Lower leg skin (tissue), 4 donors: ENCODE measurements around the gene KCTD7. TPM values are rescaled to one million over a fixed set of nuclear protein-coding genes. Genes with fewer than 3 reads are reported as not detected.
A peak's percentile ranks its signal among the peaks of the same experiment; 100 is the strongest.
"Not testable (repeated sequence)": the region's sequence is repeated elsewhere in the genome, so short reads cannot be mapped to it uniquely, and the experiment has no call there.

ENCODE experiments used
- DNase-seq, 2 donors: peaks; one replicate each; pipeline ENCODE4 v3.0.0-alpha.2; 2019; ENCODE audit warnings: low spot score in 2 of 2
- H3K4me3 ChIP-seq: fragments of 200-600 bp; sonication (generic); 2 replicates; pipeline ENCODE4 v1.5.1; 2017; ENCODE audit warnings: mild to moderate bottlenecking, low read depth; ENCODE audit not compliant: poor library complexity, severe bottlenecking
- CTCF ChIP-seq, 3 donors: fragments of 450-650 bp; IDR thresholded peaks; one replicate each; pipeline ENCODE4 v1.5.1; 2016; ENCODE audit warnings: antibody characterized with exemption in 3 of 3, mild to moderate bottlenecking in 3 of 3, moderate library complexity in 2 of 3
- POLR2A ChIP-seq, 2 donors: fragments of 450-650 bp; IDR thresholded peaks; one replicate each; pipeline ENCODE4 v1.6.1; 2016 to 2017; ENCODE audit warnings: antibody characterized with exemption in 2 of 2, mild to moderate bottlenecking in 1 of 2, moderate library complexity in 1 of 2
- WGBS, 2 donors: methylation state at CpG; one replicate each; pipeline ENCODE4 v1.1.5; 2018; 5-methylcytosine and 5-hydroxymethylcytosine counted together
- intact Hi-C: fragments of 100-400 bp; cut with DNase I; formaldehyde crosslinking; loops from one replicate; pipeline ENCODE4 v1.15.0; 2023; ENCODE audit warnings: low total_unique reads
- total RNA-seq, 4 donors: library from RNA; depleted of rRNA; stranded (reverse); fragments of >200 nt; gene quantifications; one replicate each; pipeline ENCODE4 v1.1.0, GENCODE V29; 2016

KCTD7 gene
- total RNA-seq, 4 donors from 2014 or later: 5.1 to 8.2 (median 6.1) TPM

GRCh38 chr7:66679633-66680244, 51.1 kb downstream of the KCTD7 start:
- intact Hi-C loops: no loop called here
- TF ChIP-seq POLR2A (IDR thresholded peaks at IDR 0.05): no peak
- TF ChIP-seq CTCF (IDR thresholded peaks at IDR 0.05): no peak
- WGBS, 2 donors: 92 to 98% methylated on average over 3 of the region's 3 CpGs
- no peak overlapping the region for H3K4me3 ChIP-seq
- peak in 1 of 2 donors; percentile 71 for DNase-seq

DNA sequence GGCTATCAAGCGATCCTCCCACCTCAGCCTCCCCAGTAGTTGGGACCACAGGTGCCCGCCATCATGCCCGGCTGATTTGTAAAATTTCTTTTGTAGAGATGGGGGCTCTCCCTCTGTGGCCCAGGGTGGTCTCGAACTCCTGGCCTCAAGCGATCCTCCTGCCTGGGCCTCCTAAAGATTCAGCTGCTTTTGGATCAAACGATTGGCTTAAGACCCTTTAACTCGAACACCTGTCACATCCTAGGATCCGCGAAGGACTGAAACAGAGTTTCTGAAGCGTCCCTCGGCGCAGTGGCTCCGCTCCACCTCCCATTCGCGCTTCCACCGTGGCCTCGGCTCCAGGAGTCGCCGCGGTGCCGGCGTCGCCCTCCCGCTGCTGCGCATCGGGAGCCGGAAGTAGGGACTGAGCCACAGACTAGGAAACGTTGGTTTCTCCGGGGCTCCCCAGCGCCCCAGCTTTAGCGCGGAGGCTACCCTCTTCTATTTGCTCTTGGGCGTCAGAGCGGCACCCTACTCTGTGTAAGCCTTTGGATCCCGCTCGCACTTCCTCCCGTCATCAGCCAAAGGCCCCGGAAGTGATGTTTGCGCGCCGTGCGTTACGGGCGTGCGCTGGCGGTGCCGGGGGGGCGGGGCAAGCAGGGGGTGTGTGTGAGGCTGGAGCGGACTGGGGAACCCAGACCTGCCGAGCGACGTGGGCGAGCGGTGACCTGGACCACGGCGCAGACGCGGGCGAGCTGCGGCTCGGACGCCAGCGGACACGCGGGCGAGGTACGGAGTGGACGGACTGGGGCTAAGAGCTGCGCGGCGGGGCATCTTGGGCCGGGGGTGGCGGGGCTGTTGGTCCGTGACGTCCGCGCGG, 53.0 kb downstream of the KCTD7 start:
- H3K4me3 ChIP-seq: peak overlapping the region; percentile 77
- WGBS, 2 donors: 4% methylated on average over 71 to 72 of the region's 78 CpGs
- intact Hi-C loops: no loop called here
- peak; percentile 95 to 100 for DNase-seq
- TF ChIP-seq POLR2A (IDR thresholded peaks at IDR 0.05) (peak in 1 of 2 donors; percentile 94), CTCF (IDR thresholded peaks at IDR 0.05) (no peak)

- H3K4me3 ChIP-seq: peak overlapping the region; percentile 77
- intact Hi-C loops: no loop called here
- no peak for TF ChIP-seq POLR2A (IDR thresholded peaks at IDR 0.05)
- no peak for TF ChIP-seq CTCF (IDR thresholded peaks at IDR 0.05)
- peak in 1 of 2 donors; percentile 91 for DNase-seq
- 1 to 2% methylated on average over 59 to 64 of the region's 66 CpGs for WGBS, 2 donors
Observed at GRCh38 chr7:66682350-66683093, 53.8 kb downstream of the KCTD7 start.

DNA sequence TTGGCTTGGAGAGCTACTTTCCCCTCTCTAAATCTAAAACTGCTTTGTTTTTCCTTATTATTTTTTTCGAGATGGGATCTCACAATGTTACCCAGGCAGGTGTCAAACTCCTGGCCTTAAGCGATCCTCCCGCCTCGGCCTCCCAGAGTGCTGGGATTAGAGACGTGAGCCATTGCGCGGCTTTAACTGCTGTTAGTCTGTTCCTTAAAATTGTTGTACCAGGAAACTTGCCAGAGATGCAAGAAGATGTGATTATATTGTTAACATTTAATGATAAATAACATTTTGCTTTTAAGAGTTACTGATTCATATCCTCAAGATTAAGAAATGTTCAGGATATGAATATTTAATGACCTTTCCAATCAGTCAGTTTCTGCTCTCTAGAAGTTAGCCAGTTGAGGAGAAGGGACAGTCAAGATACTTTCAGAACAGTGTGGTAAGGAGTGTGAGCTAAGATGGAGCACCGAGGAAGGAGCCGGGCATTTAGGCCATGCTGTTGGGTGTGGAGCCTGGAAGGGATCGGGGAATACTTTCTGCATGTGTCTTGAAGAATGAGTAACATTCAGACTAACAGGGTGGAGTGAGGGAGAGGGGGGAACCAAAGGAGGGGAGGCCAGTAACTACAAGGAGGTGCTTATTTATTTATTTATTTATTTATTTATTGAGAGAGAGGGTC, 54.6 kb downstream of the KCTD7 start:
- WGBS, 2 donors: 49% methylated on average over 10 of the region's 10 CpGs
- peak; percentile 35 to 70 for DNase-seq
- intact Hi-C loops, H3K4me3 ChIP-seq: not testable (repeated sequence)

- DNase-seq: peak in 1 of 2 donors; percentile 83
- TF ChIP-seq CTCF (IDR thresholded peaks at IDR 0.05) (no peak), POLR2A (IDR thresholded peaks at IDR 0.05) (no peak)
- H3K4me3 ChIP-seq: no peak overlapping the region
- WGBS, 2 donors: 53 to 68% methylated on average over 9 of the region's 9 CpGs
- intact Hi-C loops: no loop called here
Observed at GRCh38 chr7:66683770-66684123, 55.1 kb downstream of the KCTD7 start.

GRCh38 chr7:66685663-66686062, 57.0 kb downstream of the KCTD7 start:
- 83 to 87% methylated on average over 4 of the region's 4 CpGs for WGBS, 2 donors
- H3K4me3 ChIP-seq, intact Hi-C loops: not testable (repeated sequence)
- DNase-seq: peak in 1 of 2 donors; percentile 26
